Measurements from ENCODE around the gene SLC7A1. TPM values are rescaled to one million over a fixed set of nuclear protein-coding genes. Genes with fewer than 3 reads are reported as not detected.

SLC7A1 gene
- total and polyA plus RNA-seq, 2 donors (not counting 1 experiment from before 2014, with no cell fraction given): 15.4 to 26.6 TPM

DNA sequence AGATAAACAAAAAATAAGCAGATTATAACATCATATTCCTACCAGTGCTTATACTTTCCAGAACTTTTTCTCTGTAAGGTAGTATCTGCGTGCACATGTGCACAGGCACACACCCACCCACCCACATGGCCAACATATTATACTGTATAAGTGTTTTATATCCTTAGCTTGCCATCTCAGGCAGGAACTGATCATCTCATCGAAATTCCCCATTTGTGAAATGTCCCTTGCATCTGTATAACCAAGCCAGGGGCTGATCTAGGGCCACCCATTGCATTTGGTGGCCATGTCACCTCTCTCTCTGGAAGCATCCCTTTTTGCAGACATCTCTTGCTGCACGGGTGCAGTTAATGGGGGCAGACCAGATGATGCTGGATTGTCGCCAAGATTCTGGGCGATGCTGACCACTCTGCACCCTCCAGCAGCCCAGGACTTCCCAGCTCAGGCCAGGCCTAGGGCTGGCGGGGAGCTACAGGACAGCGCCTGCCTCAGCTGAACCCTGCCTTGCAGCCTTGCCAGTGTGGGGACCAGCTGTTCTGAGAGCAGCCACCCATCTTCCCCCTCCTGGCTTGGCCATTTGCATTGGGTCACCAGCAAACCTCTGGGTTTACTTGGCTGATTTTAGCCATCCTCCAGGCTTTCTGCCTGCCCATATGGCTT, 95.9 kb downstream of the SLC7A1 start:
- Histone ChIP-seq H3K9me3 (ENCODE audit: control insufficient read depth, insufficient read depth, low read depth, low read length) (no peaks in the 10 kb centered on the region), H3K4me1 (ENCODE audit: control insufficient read depth, extremely low read depth, insufficient read depth, low read length) (no peaks in the 10 kb centered on the region), H4K20me1 (ENCODE audit: control insufficient read depth, extremely low read depth, insufficient read depth, low read length) (no peaks in the 10 kb centered on the region), H3K79me2 (ENCODE audit: control insufficient read depth, insufficient read depth, low read length) (no peaks in the 10 kb centered on the region), H3K36me3 (ENCODE audit: control insufficient read depth, insufficient read depth, low read length) (no peaks in the 10 kb centered on the region), H3K27me3 (ENCODE audit: control insufficient read depth, insufficient read depth, low read length) (peaks cover 9% of the 10 kb centered on the region), H2AFZ (ENCODE audit: low read length) (no peak overlapping the region), H3K27ac (ENCODE audit: insufficient read depth, low read length) (no peak overlapping the region), H3K4me2 (ENCODE audit: extremely low read depth, insufficient read depth, low read length) (no peak overlapping the region), H3K4me3 (replicated peaks in 1 of 4; ENCODE audit: control extremely low read depth in 1 of 4, insufficient read depth in 1 of 4, low read depth in 3 of 4, low read length in 4 of 4) (no peak overlapping the region), H3K9ac (ENCODE audit: insufficient read depth, low read length) (no peak overlapping the region)
- DNase-seq (ENCODE audit: low read depth in 2 of 2): no peak
- TF ChIP-seq, protein P1, sequence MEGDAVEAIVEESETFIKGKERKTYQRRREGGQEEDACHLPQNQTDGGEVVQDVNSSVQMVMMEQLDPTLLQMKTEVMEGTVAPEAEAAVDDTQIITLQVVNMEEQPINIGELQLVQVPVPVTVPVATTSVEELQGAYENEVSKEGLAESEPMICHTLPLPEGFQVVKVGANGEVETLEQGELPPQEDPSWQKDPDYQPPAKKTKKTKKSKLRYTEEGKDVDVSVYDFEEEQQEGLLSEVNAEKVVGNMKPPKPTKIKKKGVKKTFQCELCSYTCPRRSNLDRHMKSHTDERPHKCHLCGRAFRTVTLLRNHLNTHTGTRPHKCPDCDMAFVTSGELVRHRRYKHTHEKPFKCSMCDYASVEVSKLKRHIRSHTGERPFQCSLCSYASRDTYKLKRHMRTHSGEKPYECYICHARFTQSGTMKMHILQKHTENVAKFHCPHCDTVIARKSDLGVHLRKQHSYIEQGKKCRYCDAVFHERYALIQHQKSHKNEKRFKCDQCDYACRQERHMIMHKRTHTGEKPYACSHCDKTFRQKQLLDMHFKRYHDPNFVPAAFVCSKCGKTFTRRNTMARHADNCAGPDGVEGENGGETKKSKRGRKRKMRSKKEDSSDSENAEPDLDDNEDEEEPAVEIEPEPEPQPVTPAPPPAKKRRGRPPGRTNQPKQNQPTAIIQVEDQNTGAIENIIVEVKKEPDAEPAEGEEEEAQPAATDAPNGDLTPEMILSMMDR (conservative IDR thresholded peaks at IDR 0.05 in 1 of 2, IDR thresholded peaks at IDR 0.05 in 1 of 2; ENCODE audit: low read depth in 1 of 2, low read length in 2 of 2): no peak
- no peak for TF ChIP-seq EZH2 (IDR thresholded peaks at IDR 0.05; ENCODE audit: low read length, missing control alignments)

DNA sequence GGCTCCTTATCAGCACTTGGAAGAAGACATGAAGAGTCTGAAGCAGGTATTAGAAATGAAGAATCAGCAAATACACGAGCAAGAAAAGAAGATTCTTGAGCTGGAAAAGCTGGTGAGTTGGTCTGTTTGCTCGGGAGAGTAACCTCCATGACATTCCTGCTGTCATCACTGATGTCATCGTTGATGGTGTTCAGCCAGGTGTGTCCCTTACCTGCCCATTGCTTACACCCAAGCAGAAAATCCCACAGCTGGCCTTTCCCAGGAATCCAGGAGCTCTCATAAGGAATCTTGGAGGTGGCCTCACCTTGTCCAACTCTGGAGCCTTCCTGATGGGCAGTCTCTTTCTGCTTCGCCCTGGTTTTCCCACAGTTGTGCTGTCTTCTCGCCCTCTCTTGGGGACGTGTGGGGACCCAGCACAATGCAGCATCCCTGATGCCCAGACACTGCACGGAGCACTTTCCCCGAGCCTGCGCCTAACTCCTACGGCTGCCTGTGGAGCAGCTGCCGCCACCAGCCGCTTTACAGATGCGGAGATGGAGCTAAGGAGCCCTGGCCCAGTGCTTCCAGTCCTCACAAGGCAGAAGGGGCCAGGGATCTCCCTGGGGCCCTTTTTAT, 97.0 kb downstream of the SLC7A1 start:
- Histone ChIP-seq H3K9ac (ENCODE audit: insufficient read depth, low read length) (no peak overlapping the region), H3K4me1 (ENCODE audit: control insufficient read depth, extremely low read depth, insufficient read depth, low read length) (no peaks in the 10 kb centered on the region), H3K4me2 (ENCODE audit: extremely low read depth, insufficient read depth, low read length) (no peak overlapping the region), H3K79me2 (ENCODE audit: control insufficient read depth, insufficient read depth, low read length) (no peaks in the 10 kb centered on the region), H3K27ac (ENCODE audit: insufficient read depth, low read length) (no peak overlapping the region), H2AFZ (ENCODE audit: low read length) (no peak overlapping the region), H3K36me3 (ENCODE audit: control insufficient read depth, insufficient read depth, low read length) (no peaks in the 10 kb centered on the region), H3K4me3 (replicated peaks in 1 of 4; ENCODE audit: control extremely low read depth in 1 of 4, insufficient read depth in 1 of 4, low read depth in 3 of 4, low read length in 4 of 4) (no peak overlapping the region), H3K27me3 (ENCODE audit: control insufficient read depth, insufficient read depth, low read length) (peaks cover 8% of the 10 kb centered on the region), H4K20me1 (ENCODE audit: control insufficient read depth, extremely low read depth, insufficient read depth, low read length) (no peaks in the 10 kb centered on the region), H3K9me3 (ENCODE audit: control insufficient read depth, insufficient read depth, low read depth, low read length) (no peaks in the 10 kb centered on the region)
- no peak for TF ChIP-seq EZH2 (IDR thresholded peaks at IDR 0.05; ENCODE audit: low read length, missing control alignments)
- TF ChIP-seq, protein P1 (conservative IDR thresholded peaks at IDR 0.05 in 1 of 2, IDR thresholded peaks at IDR 0.05 in 1 of 2; ENCODE audit: low read depth in 1 of 2, low read length in 2 of 2): no peak
- DNase-seq (ENCODE audit: low read depth in 2 of 2): no peak

DNA sequence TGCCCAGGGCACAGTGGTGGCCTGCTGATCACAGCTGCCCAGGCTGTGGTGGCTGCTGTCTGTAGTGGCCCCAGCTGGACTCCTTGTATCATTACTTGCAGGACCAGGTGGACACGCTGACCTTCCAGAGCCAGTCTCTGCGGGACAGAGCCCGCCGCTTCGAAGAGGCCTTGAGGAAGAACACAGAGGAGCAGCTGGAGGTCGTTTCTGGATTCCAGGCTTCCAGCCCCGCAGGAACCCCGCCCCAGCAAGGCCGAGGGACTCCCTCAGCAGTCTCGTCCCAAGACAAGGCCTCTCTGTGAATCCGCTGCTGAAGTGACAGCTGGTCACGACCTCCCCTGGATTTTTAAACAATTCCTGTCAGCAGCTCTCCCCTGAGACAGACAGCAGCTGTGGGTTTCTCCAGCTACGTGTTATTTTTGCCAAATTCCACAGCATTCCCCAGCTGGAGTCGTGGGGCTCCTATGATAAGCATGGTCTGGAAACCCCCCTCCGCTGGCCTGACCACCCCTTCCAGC, 98.3 kb downstream of the SLC7A1 start:
- TF ChIP-seq, protein P1 (conservative IDR thresholded peaks at IDR 0.05 in 1 of 2, IDR thresholded peaks at IDR 0.05 in 1 of 2; ENCODE audit: low read depth in 1 of 2, low read length in 2 of 2): no peak
- no peak for TF ChIP-seq EZH2 (IDR thresholded peaks at IDR 0.05; ENCODE audit: low read length, missing control alignments)
- Histone ChIP-seq H2AFZ (ENCODE audit: low read length) (no peak overlapping the region), H3K4me3 (replicated peaks in 1 of 4; ENCODE audit: control extremely low read depth in 1 of 4, insufficient read depth in 1 of 4, low read depth in 3 of 4, low read length in 4 of 4) (no peak overlapping the region), H3K79me2 (ENCODE audit: control insufficient read depth, insufficient read depth, low read length) (no peaks in the 10 kb centered on the region), H3K9ac (ENCODE audit: insufficient read depth, low read length) (no peak overlapping the region), H3K9me3 (ENCODE audit: control insufficient read depth, insufficient read depth, low read depth, low read length) (no peaks in the 10 kb centered on the region), H3K4me2 (ENCODE audit: extremely low read depth, insufficient read depth, low read length) (no peak overlapping the region), H3K36me3 (ENCODE audit: control insufficient read depth, insufficient read depth, low read length) (no peaks in the 10 kb centered on the region), H4K20me1 (ENCODE audit: control insufficient read depth, extremely low read depth, insufficient read depth, low read length) (no peaks in the 10 kb centered on the region), H3K27me3 (ENCODE audit: control insufficient read depth, insufficient read depth, low read length) (peaks cover 8% of the 10 kb centered on the region), H3K4me1 (ENCODE audit: control insufficient read depth, extremely low read depth, insufficient read depth, low read length) (no peaks in the 10 kb centered on the region), H3K27ac (ENCODE audit: insufficient read depth, low read length) (no peak overlapping the region)
- peak; percentile 65 to 74 for DNase-seq (ENCODE audit: low read depth in 2 of 2)

All from fibroblast of lung (primary cell).